ENCODE data around the gene BTBD10.

BTBD10 gene

GRCh38 chr11:13391217-13391616 is 71.8 kb downstream of the BTBD10 start:
- Mint-ChIP-seq H3K36me3 (ENCODE audit: low read depth) (peaks cover 39% of the 10 kb centered on the region), H3K9me3 (peaks cover under 1% of the 10 kb centered on the region), H3K4me1 (no peaks in the 10 kb centered on the region), H3K27me3 (ENCODE audit: low read depth, poor library complexity) (no peaks in the 10 kb centered on the region), H3K27ac (no peak overlapping the region), H3K4me3 (no peak overlapping the region)
- TF ChIP-seq CTCF (IDR thresholded peaks at IDR 0.05), result no peak
- no peak for DNase-seq

GRCh38 chr11:13388741-13389140 is 74.3 kb downstream of the BTBD10 start:
- H3K4me1 Mint-ChIP-seq, result no peaks in the 10 kb centered on the region
- no peak overlapping the region for H3K27ac Mint-ChIP-seq
- TF ChIP-seq CTCF (IDR thresholded peaks at IDR 0.05), result no peak
- DNase-seq, result no peak
- H3K9me3 Mint-ChIP-seq, result no peaks in the 10 kb centered on the region
- H3K36me3 Mint-ChIP-seq (ENCODE audit: low read depth), result peaks cover 39% of the 10 kb centered on the region
- H3K27me3 Mint-ChIP-seq (ENCODE audit: low read depth, poor library complexity), result no peaks in the 10 kb centered on the region
- no peak overlapping the region for H3K4me3 Mint-ChIP-seq

GRCh38 chr11:13386567-13386966 is 76.5 kb downstream of the BTBD10 start:
- no peak for TF ChIP-seq CTCF (IDR thresholded peaks at IDR 0.05)
- H3K9me3 Mint-ChIP-seq, result no peaks in the 10 kb centered on the region
- H3K27me3 Mint-ChIP-seq (ENCODE audit: low read depth, poor library complexity), result no peaks in the 10 kb centered on the region
- DNase-seq, result no peak
- no peaks in the 10 kb centered on the region for H3K4me1 Mint-ChIP-seq
- H3K27ac Mint-ChIP-seq, result no peak overlapping the region
- peaks cover 36% of the 10 kb centered on the region for H3K36me3 Mint-ChIP-seq (ENCODE audit: low read depth)
- no peak overlapping the region for H3K4me3 Mint-ChIP-seq

GRCh38 chr11:13384908-13385640 is 77.9 kb downstream of the BTBD10 start:
- Mint-ChIP-seq H3K4me3 (no peak overlapping the region), H3K4me1 (peaks cover 5% of the 10 kb centered on the region), H3K27me3 (ENCODE audit: low read depth, poor library complexity) (no peaks in the 10 kb centered on the region), H3K36me3 (ENCODE audit: low read depth) (peaks cover 25% of the 10 kb centered on the region), H3K27ac (peak overlapping the region; percentile 1), H3K9me3 (no peaks in the 10 kb centered on the region)
- peak; percentile 48 for DNase-seq
- peak; percentile 67 for TF ChIP-seq CTCF (IDR thresholded peaks at IDR 0.05)

GRCh38 chr11:13382751-13383150 is 80.3 kb downstream of the BTBD10 start:
- H3K27ac Mint-ChIP-seq, result no peak overlapping the region
- DNase-seq, result no peak
- no peak overlapping the region for H3K4me3 Mint-ChIP-seq
- no peaks in the 10 kb centered on the region for H3K9me3 Mint-ChIP-seq
- H3K36me3 Mint-ChIP-seq (ENCODE audit: low read depth), result peaks cover 9% of the 10 kb centered on the region
- H3K27me3 Mint-ChIP-seq (ENCODE audit: low read depth, poor library complexity), result no peaks in the 10 kb centered on the region
- peaks cover 5% of the 10 kb centered on the region for H3K4me1 Mint-ChIP-seq
- no peak for TF ChIP-seq CTCF (IDR thresholded peaks at IDR 0.05)

GRCh38 chr11:13380731-13381130 is 82.3 kb downstream of the BTBD10 start:
- no peak overlapping the region for H3K4me3 Mint-ChIP-seq
- no peak for TF ChIP-seq CTCF (IDR thresholded peaks at IDR 0.05)

More at GRCh38 chr11:13380731-13381130, 82.3 kb downstream of the BTBD10 start:
- Mint-ChIP-seq H3K4me1 (peaks cover 5% of the 10 kb centered on the region), H3K27ac (no peak overlapping the region), H3K36me3 (ENCODE audit: low read depth) (peaks cover 9% of the 10 kb centered on the region), H3K27me3 (ENCODE audit: low read depth, poor library complexity) (peaks cover 3% of the 10 kb centered on the region), H3K9me3 (no peaks in the 10 kb centered on the region)
- DNase-seq, result no peak
